Ramos (cell line): Measurements from ENCODE around the gene TSPAN14.
"Not testable (repeated sequence)": the region's sequence is repeated elsewhere in the genome, so short reads cannot be mapped to it uniquely, and the experiment has no call there.

Experiments
- in situ Hi-C: fragments of 300-500 bp; cut with MboI; formaldehyde crosslinking; loops from one replicate; pipeline ENCODE4 v1.14.3; 2022; ENCODE audit warnings: low sequenced_read_pairs; ENCODE audit not compliant: unreplicated experiment

TSPAN14 gene

GRCh38 chr10:80453842-80454512 lies at the start of gene TSPAN14:
Gene TSPAN14 (plus strand): TSS chr10:80454310. CDS start chr10:80489234, 34,924 bp downstream.
- in situ Hi-C loops: loop anchor here (10.0 to 25.0 kb wide), 3 partner anchors 269 to 1367 kb away; no protein-coding TSS in a partner anchor

- in situ Hi-C loops: no loop called here
Observed at GRCh38 chr10:80405035-80405434, 49.1 kb upstream of the TSPAN14 start.

GRCh38 chr10:80405626-80406025 lies 48.5 kb upstream of the TSPAN14 start:
- in situ Hi-C loops: no loop called here

DNA sequence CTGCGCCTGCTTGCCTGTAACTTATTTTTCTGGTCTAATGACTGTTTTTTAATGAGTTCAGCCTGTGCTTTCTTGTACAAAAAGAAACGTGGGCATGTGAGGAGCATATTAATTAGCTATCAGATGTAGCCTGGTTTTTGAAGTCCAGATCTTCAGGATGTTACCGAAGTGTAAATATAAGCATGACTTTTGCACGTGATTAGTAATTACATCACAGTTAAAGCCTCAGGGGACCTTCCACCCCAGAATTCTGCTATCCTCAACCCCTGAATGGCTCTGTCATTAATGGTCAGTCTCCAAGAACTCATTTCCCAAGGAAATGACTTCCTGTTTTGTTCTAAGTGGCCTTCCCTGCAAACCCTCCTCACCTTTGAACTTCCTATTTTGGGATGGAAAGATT lies 47.9 kb upstream of the TSPAN14 start:
- in situ Hi-C loops: no loop called here

DNA sequence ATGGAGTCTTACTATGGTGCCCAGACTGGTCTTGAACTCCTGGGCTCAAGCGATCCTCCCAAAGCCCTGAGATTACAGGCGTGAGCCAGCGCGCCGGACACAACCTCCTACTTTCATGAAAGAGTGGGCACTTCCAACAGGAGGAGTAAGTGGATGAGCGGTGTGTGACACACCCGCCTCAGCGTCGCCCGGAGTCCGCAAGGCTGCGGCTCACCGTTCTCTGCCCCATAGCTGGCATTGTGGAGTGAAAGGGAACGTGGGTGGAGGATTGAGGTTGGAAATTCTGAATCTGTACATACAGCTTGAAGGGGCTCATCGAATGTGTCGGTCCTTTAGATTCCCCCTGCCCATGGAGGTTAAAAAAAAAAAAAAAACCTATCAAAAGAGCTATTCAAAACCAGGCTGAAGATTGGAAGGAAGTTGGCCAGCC lies 46.3 kb upstream of the TSPAN14 start:
- in situ Hi-C loops: no loop called here

DNA sequence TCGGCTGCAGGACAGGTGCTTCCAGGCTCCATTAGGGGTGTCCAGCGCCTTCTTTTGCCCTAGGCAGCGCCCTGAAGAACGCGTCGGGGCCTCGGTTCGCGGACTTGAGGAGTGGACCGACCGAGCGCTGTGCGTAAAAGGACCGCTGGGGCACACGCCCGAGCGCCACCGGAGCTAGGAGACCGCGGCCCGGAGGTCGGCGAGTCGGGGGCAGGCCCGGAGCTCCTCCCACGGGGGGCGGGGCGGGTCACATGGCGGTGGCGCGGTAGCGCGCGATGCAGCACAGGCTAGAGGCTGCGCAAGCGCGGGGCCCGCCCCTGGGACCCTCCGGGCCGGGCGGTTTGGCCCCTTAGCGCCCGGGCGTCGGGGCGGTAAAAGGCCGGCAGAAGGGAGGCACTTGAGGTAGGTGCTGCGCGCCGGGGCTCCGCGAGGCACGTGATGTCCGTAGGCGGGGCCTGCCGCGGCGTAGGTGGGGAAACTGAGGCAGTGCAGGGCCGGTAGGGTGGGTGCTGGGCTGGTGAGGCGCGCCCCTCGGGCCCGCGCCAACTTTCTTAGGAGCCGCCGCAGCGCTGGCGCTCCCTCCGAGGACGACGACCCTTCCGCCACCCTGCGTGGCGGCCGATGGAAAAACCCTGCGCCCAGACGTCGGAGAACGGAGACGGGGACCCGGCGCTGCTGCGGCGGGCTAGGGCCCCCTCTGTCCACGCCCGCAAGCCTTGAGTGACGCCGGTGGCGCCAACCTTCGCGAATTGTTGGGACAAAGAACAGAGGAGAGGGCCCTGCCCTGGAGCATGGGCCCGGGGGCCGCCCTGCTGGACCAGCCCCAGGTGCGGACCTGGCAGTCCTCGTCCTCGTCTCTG lies 45.6 kb upstream of the TSPAN14 start, which contains the start of gene PRXL2A:
PRXL2A (plus strand) TSS at position 310 of the 860 bp plus-strand sequence. CDS start 11,917 bp downstream, outside the sequence.
- in situ Hi-C loops: no loop called here

DNA sequence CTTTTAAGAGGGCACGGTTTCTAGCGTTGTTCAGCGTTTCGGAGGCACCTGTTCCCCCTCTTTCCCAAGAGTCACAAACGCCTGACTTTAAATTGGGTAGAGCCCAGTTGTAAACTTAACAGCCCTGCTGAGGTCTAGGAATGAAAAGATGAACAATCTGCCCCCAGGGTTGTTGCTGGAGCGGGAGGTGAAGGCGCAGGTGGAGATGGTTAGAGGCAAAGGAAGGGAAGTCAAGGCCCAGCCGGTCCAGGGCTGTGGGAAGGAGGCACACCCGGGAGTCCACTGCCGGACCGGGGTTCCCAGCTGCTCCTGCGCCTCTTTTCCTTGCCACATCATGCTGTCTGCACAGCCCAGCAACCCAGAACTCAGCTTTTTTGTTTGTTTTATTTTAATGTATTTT lies 45.0 kb upstream of the TSPAN14 start:
- in situ Hi-C loops: no loop called here

DNA sequence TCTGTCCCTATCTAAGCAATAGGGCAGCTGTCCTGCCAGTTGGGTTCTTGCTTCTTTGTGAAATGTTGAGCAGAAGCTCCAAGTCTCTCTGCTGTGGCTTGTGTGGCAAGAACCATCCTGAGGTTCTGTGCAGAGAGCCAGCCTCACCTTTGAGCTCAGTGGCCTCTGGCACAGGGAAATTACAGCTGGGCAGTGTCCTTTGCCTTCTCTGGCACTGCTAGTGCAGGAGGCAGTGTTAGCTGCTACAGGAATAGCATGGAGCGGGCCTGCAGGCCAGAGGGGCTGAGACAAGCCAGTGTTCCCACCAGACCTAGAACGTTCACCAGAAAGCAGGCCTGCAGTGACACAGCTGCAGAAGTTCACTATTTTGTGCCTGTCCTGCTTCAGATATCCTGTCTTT lies 44.0 kb upstream of the TSPAN14 start:
- in situ Hi-C loops: no loop called here

DNA sequence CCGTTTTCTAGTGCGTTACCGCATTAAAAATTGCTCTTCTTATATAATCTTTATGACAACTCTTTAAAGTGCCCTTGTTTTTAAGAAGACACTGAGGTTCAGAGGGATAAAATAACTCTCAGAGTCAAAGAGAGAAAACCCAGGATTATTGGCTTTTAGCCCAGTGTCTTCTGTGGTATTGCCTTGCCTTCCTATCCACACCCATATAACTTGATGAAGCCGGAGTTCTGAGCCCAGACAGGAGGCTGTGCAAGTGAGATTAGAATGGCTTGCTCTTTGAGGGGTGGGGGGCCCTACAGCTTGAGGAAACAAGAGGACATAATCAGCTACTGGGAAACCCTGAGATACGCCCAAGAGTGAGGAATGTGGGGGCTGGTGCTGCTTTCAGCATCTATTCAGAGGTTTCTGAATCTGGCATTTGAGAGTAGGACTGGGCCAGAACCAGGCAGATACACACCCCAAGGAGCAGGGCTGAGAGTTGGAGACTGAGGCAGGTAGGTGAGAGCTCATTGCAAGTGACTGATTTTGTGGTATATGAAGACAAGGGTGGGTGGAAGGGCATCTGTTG lies 43.4 kb upstream of the TSPAN14 start:
- in situ Hi-C loops: no loop called here

GRCh38 chr10:80411267-80411668 lies 42.8 kb upstream of the TSPAN14 start:
- in situ Hi-C loops: no loop called here

GRCh38 chr10:80411681-80412220 lies 42.4 kb upstream of the TSPAN14 start:
- in situ Hi-C loops: no loop called here

DNA sequence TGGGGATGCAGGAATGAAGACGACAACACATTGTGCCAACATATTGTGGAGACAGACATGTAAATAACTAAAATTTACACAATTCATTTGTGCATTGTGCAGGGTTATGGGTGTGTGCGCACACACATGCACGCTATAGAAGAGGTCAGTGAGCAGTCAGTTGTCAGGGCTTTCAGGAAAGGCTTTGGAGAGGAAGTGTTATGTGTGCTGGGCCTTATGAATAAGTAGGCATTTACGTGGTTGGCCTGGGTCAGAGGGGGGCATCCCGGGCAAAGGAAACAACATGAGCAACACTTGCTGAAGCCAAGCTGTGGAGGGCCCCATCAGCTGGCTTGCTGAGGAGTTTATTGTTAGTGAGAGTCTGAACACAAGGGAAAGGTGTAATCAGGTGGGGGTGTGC lies 41.6 kb upstream of the TSPAN14 start:
- in situ Hi-C loops: no loop called here

DNA sequence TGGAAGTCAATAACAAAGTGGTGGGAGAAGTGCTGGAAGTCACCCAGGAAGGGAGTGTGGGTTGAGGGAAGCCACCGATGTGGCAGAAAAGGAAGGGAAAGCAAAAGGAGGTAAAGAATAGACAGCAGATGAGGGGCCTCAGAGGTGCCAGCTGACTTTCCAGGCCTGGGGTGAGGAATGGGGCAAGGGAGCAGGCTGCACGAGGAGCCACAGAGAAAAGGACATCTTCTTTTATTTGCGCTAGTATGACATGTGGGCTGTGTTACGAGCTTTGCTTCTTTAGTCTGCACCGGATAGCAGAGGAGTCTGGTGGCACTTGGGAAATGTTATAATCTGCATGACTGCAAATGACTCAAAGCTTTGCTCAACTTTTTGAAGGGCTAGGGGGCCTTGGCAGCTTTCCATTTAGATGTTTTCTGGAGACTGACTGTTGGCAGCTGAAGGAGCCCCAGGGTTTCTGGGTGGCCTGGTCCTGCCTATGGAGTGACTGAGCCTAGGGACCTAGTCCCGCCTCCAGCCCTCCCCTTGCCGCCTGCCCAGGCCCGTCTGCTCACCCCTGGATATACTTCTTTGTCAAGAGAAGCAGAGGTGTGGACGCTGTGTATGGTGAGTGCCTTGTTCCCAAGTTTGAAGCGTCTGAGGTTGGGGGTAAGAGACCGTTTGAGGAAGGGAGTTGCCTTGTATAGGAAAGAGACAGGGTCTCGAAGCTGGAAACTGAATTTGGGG lies 40.7 kb upstream of the TSPAN14 start:
- in situ Hi-C loops: no loop called here

DNA sequence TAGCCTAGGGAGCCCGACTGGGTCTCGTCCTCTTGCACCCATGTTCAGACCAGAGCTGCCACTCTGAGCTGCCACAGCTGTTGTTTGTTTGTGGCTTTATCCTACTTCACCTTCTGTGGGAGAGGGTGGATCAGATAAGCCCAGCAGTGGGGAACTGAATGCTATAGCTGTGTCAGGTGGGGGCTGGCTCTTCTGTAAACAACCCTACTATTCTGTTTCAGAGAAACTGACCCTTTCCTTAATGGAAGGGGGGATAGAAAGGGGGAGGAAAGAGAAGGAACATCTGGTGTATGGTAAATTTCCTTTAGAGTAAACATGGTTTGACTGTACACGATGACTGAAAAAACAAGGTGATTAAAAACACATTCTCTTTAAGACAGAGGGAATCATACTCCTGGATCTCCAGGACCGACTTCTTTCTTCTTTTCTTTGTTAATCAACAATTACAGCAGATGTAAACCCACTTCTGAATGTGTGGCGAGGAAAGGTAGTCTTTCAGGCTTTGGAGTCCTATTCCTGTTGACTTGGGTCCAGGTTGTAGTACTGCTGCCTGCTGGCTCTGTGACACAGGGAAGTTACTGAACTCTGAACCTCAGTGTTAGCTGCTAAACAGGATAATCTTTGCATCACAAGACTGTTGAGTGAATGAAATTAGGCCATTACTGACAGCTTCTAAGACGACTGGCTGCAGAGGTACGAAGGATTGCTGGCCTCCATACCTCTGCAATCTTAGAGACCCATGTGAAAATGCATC lies 39.8 kb upstream of the TSPAN14 start:
- in situ Hi-C loops: no loop called here

DNA sequence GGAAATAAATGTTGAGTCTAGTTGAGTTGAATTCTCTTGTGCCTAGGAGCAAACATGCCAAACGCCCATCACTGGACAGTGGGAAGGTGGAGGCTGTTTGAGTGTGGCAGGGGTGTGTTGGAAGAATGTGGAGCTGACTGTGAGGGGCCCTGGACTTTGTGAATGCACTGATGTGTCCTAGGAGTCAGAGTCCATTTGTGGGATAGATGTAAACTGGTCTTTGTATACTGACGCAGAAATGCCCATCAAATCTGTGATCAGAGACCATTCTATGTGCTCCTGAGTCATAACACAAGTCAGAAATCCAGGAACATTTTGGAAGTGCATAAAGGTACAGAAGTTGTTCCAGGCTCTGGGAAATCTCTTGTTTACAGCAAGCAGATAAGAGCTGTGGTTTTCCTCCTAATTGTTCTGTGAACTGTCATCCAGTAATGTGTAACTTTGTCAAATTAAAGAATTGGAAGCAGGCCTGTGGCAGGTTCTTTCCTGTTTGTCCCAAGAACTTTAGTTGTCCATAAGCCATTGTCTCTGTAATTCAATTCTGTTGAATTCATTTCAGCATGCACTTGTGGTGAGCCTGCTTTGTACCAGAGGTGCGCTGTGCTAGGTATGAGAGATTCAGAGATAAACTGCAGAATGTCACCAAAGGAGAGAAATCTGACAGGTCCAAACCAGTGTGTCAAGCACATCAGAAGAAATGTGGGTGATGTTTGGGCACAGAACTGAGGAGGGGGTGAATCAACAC lies 38.2 kb upstream of the TSPAN14 start:
- in situ Hi-C loops: no loop called here

GRCh38 chr10:80416479-80417098 lies 37.5 kb upstream of the TSPAN14 start:
- in situ Hi-C loops: no loop called here

DNA sequence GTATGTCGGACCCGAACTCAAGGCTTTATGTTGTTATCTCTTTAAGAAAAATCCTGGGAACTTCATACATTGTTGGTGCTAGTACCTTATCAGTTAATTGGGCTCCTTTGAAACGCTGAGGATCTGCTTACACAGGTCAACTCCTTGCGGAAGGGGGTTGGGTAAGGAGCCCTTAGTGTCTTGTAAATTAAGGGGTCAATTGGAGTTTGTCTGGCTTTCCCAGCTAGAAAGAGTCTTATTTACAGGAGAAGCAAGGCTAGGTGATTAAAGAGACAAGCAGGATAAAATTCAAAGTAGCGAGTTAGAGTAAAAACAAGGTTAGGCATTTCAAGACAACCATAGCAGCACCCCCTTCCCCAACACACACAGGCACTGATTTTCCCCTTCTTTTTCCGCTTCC lies 36.9 kb upstream of the TSPAN14 start:
- in situ Hi-C loops: not testable (repeated sequence)

DNA sequence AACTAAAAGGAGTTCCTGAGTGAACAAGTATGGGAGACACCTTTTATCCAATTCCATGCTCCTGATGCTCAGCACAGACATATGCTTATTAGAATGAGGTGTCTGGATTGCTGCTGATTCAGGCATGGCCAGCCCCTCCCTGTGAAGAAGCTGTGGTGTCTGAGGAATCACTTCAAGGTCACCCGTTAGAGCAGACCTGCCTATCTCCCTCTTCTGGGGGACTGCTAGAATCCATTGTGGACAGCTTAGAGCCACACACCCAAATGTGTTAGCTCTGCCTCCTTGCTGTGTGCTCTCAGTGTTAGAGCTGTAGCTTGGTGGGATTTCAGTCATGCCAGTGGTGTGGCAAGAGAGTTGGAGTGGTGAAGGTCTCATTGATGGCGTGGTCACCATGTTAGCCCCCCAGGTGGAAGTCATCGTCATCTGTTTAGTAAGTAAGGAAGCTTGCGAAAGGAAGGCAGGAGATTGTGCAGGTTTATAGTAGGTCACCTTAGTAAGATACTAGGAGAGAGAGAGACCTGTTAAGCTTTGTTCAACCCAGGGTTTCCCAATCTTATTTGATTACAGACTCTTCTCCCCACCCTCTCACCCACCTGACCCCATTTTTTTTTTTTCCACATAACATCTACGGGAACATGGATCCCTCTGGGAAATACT lies 32.9 kb upstream of the TSPAN14 start:
- in situ Hi-C loops: no loop called here
